Psoas muscle (tissue), 8 donors: ENCODE results near the gene SLAMF9. TPM values are rescaled to one million over a fixed set of nuclear protein-coding genes. Genes with fewer than 3 reads are reported as not detected.

Experiments
- ATAC-seq, 4 donors: fragments of 200-7000 bp; cut with Tn5 transposase; one replicate each; pipeline ENCODE4 v1.9.1; 2020; ENCODE audit warnings: moderate library complexity in 3 of 4, mild to moderate bottlenecking in 2 of 4
- DNase-seq, 2 donors: peaks; one replicate each; pipeline ENCODE4 v3.0.0-alpha.2; 2020
- H3K27ac ChIP-seq: fragments of 200-600 bp; one replicate; pipeline ENCODE4 v1.8.0; 2022
- H3K27me3 ChIP-seq, 3 donors: fragments of 200-600 bp in 1 of 3; one replicate each; pipeline versions ENCODE4 v1.6.1 to v1.8.0; 2013 to 2022; ENCODE audit warnings: low read length in 2 of 3, mild to moderate bottlenecking in 2 of 3, moderate library complexity in 1 of 3; ENCODE audit not compliant: insufficient read depth in 3 of 3
- H3K36me3 ChIP-seq, 2 donors: fragments of 200-600 bp in 1 of 2; one replicate each; pipeline versions ENCODE4 v1.6.1 to v1.8.0; 2013 to 2022; ENCODE audit warnings: low read depth in 1 of 2, mild to moderate bottlenecking in 1 of 2, moderate library complexity in 1 of 2; ENCODE audit not compliant: insufficient read depth in 1 of 2
- H3K4me1 ChIP-seq: fragments of 200-600 bp; one replicate; pipeline ENCODE4 v1.8.0; 2022
- H3K4me3 ChIP-seq: fragments of 200-600 bp; one replicate; pipeline ENCODE4 v1.8.0; 2022; ENCODE audit warnings: mild to moderate bottlenecking
- H3K9me3 ChIP-seq: fragments of 200-600 bp; one replicate; pipeline ENCODE4 v1.8.0; 2022
- CTCF ChIP-seq: fragments of 200-600 bp; IDR thresholded peaks from one replicate; pipeline ENCODE4 v1.8.0; 2022; ENCODE audit warnings: antibody characterized with exemption
- WGBS, 3 donors: extraction: QIAGEN DNeasy Blood & Tissue Kit; methylation state at CpG; one replicate each; pipeline versions ENCODE4 v1.1.6 to v1.1.7; 2013; 5-methylcytosine and 5-hydroxymethylcytosine counted together
- intact Hi-C, 2 donors: fragments of 100-400 bp; cut with DNase I; formaldehyde crosslinking; loops; one replicate each; pipeline versions ENCODE4 v1.11.0 to v1.14.2; 2022
- polyA plus RNA-seq, 3 donors: library from polyadenylated mRNA; stranded (reverse); fragments of 200-250 nt; gene quantifications; one replicate each; pipeline ENCODE4 v1.2.3, GENCODE V29; 2013
- total RNA-seq, 4 donors: library from RNA; stranded (reverse); fragmentation: NEBNext Ultra II Directional in 2 of 4; extraction: Animal tissue kit (Norgen Biotek cat#: 25700) in 2 of 4; gene quantifications; one replicate each; pipeline versions ENCODE4 v1.2.1 to v1.2.4, GENCODE V29; 2021 to 2023
- donor health status: healthy with polysubstance abuse.
- donor health status: DM: no; HTN: no; CAD: no; lungs with moderate emphysema.
- donor health status: Bipolar disorder and iron deficiency.
- donor health status: healthy.
- donor health status: DM: yes; HTN: yes; CAD: no.
- donor health status: DM: no; HTN: no; CAD: no.
- donor health status: DM: no; HTN: no; CAD: no.
- donor health status: DM: yes; HTN: yes; CAD: no.

SLAMF9 gene
- total and polyA plus RNA-seq, 7 donors = not detected

GRCh38 chr1:159985473-159985872 is 31.4 kb upstream of the SLAMF9 start:
- intact Hi-C loops = no loop called here
- ATAC-seq = no peak
- H3K27ac ChIP-seq = no peak overlapping the region
- H3K27me3 ChIP-seq = peaks cover 0 to 25% (median 0%) of the 10 kb centered on the region in 3 donors
- 79 to 80% (median 79%) methylated on average over 6 of the region's 6 CpGs for WGBS, 3 donors
- no peak for DNase-seq
- H3K4me1 ChIP-seq = no peaks in the 10 kb centered on the region
- no peak for TF ChIP-seq CTCF
- H3K36me3 ChIP-seq = no peaks in the 10 kb centered on the region
- no peaks in the 10 kb centered on the region for H3K9me3 ChIP-seq
- H3K4me3 ChIP-seq = no peak overlapping the region

GRCh38 chr1:159983681-159984080 is 29.6 kb upstream of the SLAMF9 start:
- no peak for ATAC-seq
- Histone ChIP-seq H3K36me3 (no peaks in the 10 kb centered on the region), H3K27ac (no peak overlapping the region), H3K27me3 (peaks cover 0 to 19% (median 0%) of the 10 kb centered on the region in 3 donors), H3K4me1 (no peaks in the 10 kb centered on the region), H3K4me3 (no peak overlapping the region), H3K9me3 (no peaks in the 10 kb centered on the region)
- no peak for TF ChIP-seq CTCF
- intact Hi-C loops = no loop called here
- 56 to 60% (median 58%) methylated on average over 5 of the region's 5 CpGs for WGBS, 3 donors
- no peak for DNase-seq

GRCh38 chr1:159982280-159982679 is 28.2 kb upstream of the SLAMF9 start:
- H3K27me3 ChIP-seq = peaks cover 0 to 30% (median 2%) of the 10 kb centered on the region in 3 donors
- no peaks in the 10 kb centered on the region for H3K9me3 ChIP-seq
- intact Hi-C loops = no loop called here
- no peak for TF ChIP-seq CTCF
- no peak overlapping the region for H3K27ac ChIP-seq
- H3K36me3 ChIP-seq = no peaks in the 10 kb centered on the region
- no peak overlapping the region for H3K4me3 ChIP-seq
- DNase-seq (no peak), ATAC-seq (no peak)
- 57 to 68% (median 66%) methylated on average over 6 of the region's 6 CpGs for WGBS, 3 donors
- H3K4me1 ChIP-seq = no peaks in the 10 kb centered on the region

GRCh38 chr1:159981351-159982055 is 27.5 kb upstream of the SLAMF9 start:
- TF ChIP-seq CTCF = no peak
- intact Hi-C loops = no loop called here
- H3K4me3 ChIP-seq = no peak overlapping the region
- DNase-seq (no peak), ATAC-seq (no peak)
- peaks cover 0 to 34% (median 2%) of the 10 kb centered on the region in 3 donors for H3K27me3 ChIP-seq
- H3K9me3 ChIP-seq = no peaks in the 10 kb centered on the region
- 85 to 93% (median 86%) methylated on average over 6 of the region's 6 CpGs for WGBS, 3 donors
- H3K4me1 ChIP-seq = no peaks in the 10 kb centered on the region
- H3K36me3 ChIP-seq = no peaks in the 10 kb centered on the region
- H3K27ac ChIP-seq = no peak overlapping the region

- WGBS, 3 donors = 89 to 95% (median 93%) methylated on average over 7 of the region's 7 CpGs
- no peak for TF ChIP-seq CTCF
Observed at GRCh38 chr1:159980786-159981185, 26.7 kb upstream of the SLAMF9 start.

More at GRCh38 chr1:159980786-159981185, 26.7 kb upstream of the SLAMF9 start:
- intact Hi-C loops = no loop called here
- DNase-seq (no peak), ATAC-seq (no peak)
- H3K36me3 ChIP-seq = no peaks in the 10 kb centered on the region
- H3K4me1 ChIP-seq = no peaks in the 10 kb centered on the region
- H3K27me3 ChIP-seq = peaks cover 0 to 35% (median 2%) of the 10 kb centered on the region in 3 donors
- no peak overlapping the region for H3K4me3 ChIP-seq
- no peaks in the 10 kb centered on the region for H3K9me3 ChIP-seq
- no peak overlapping the region for H3K27ac ChIP-seq
